Dermis blood vessel endothelial cell (primary cell): ENCODE results near the gene TMEM203. TPM values are rescaled to one million over a fixed set of nuclear protein-coding genes. Genes with fewer than 3 reads are reported as not detected.

Experiments
- DNase-seq: peaks from one replicate; pipeline ENCODE4 v3.0.0; 2010
- total RNA-seq: library from RNA; depleted of rRNA; stranded (reverse); fragments of >200 nt; gene quantifications from 2 replicates; pipeline ENCODE4 v1.2.3, GENCODE V29; 2014

The TMEM203 gene
- total RNA-seq, 1 donor from 2014 or later: 31.1 TPM

GRCh38 chr9:137193771-137194170, 11.7 kb downstream of the TMEM203 start:
- DNase-seq: no peak

- DNase-seq: no peak
Observed at GRCh38 chr9:137192859-137193258, 12.6 kb downstream of the TMEM203 start.

- no peak for DNase-seq
Observed at GRCh38 chr9:137192448-137192780, 13.0 kb downstream of the TMEM203 start.

- no peak for DNase-seq
Observed at GRCh38 chr9:137191691-137192447, 13.6 kb downstream of the TMEM203 start.

GRCh38 chr9:137191245-137191644, 14.2 kb downstream of the TMEM203 start:
- DNase-seq: no peak

GRCh38 chr9:137190315-137190856, 15.1 kb downstream of the TMEM203 start:
- no peak for DNase-seq

- no peak for DNase-seq
Observed at GRCh38 chr9:137189297-137190295, 15.9 kb downstream of the TMEM203 start.

GRCh38 chr9:137188490-137189296, 16.8 kb downstream of the TMEM203 start, which contains the start of the genes ANAPC2 and SSNA1:
Gene ANAPC2 (minus strand): TSS chr9:137188560. CDS start chr9:137188532, 28 bp downstream.
Gene SSNA1 (plus strand): TSS chr9:137188676. CDS start chr9:137188727, 51 bp downstream.
- peak; percentile 97 for DNase-seq

GRCh38 chr9:137188086-137188489, 17.4 kb downstream of the TMEM203 start:
- DNase-seq: no peak

- DNase-seq: no peak
Observed at GRCh38 chr9:137187386-137187785, 18.1 kb downstream of the TMEM203 start.

GRCh38 chr9:137186385-137186784, 19.1 kb downstream of the TMEM203 start:
- DNase-seq: no peak

GRCh38 chr9:137185921-137186320, 19.5 kb downstream of the TMEM203 start:
- DNase-seq: no peak

GRCh38 chr9:137184881-137185660, 20.4 kb downstream of the TMEM203 start:
- DNase-seq: no peak

GRCh38 chr9:137183980-137184595, 21.4 kb downstream of the TMEM203 start:
- no peak for DNase-seq

- DNase-seq: no peak
Observed at GRCh38 chr9:137182836-137183235, 22.6 kb downstream of the TMEM203 start.

GRCh38 chr9:137181680-137182079, 23.8 kb downstream of the TMEM203 start:
- DNase-seq: no peak

GRCh38 chr9:137180491-137180890, 25.0 kb downstream of the TMEM203 start:
- DNase-seq: no peak

- DNase-seq: no peak
Observed at GRCh38 chr9:137179761-137180160, 25.7 kb downstream of the TMEM203 start.

GRCh38 chr9:137178939-137179630, 26.4 kb downstream of the TMEM203 start:
- no peak for DNase-seq
